Stimulated activated CD8-positive, alpha-beta memory T cell treated with anti-CD3 and anti-CD28 coated beads, Interleukin-4, amount 100 ng/mL, for 1 hour (primary cell): ENCODE measurements around the gene POMGNT2.
"Not testable (repeated sequence)": the region's sequence is repeated elsewhere in the genome, so short reads cannot be mapped to it uniquely, and the experiment has no call there.

Experiments used
- DNase-seq, 2 donors: peaks; one replicate each; pipeline ENCODE4 v3.0.0-alpha.2; 2020; ENCODE audit warnings: low read depth in 2 of 2, low spot score in 1 of 2

Gene POMGNT2

GRCh38 chr3:43048470-43048869, 57.4 kb downstream of the POMGNT2 start:
- DNase-seq = no peak

GRCh38 chr3:43046583-43046982, 59.3 kb downstream of the POMGNT2 start:
- DNase-seq = no peak

- not testable (repeated sequence) for DNase-seq
Measured at GRCh38 chr3:43045079-43045478, 60.8 kb downstream of the POMGNT2 start.

DNA sequence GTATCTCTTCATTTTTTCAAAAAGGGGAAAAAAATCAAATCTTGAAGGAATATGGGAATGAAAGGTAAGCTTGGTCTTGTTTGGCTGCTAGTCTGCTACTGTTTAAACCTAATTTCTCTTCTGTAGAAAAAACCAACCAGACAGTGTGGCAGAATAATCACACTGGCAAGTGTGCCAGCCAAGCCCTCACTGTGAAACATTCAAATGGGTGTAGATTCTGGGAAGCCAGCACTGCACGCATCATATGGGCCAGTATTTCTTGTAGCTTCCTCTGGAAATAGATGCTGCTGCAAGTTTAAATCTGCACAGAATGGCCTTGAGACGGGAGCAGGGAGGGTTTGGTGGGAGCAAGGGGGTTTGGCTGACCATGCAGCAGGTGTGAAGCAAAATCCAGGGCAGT, 62.1 kb downstream of the POMGNT2 start:
- no peak for DNase-seq

GRCh38 chr3:43043071-43043766, 62.7 kb downstream of the POMGNT2 start:
- DNase-seq = no peak

GRCh38 chr3:43041517-43041916, 64.4 kb downstream of the POMGNT2 start:
- no peak for DNase-seq

GRCh38 chr3:43038010-43038409, 67.9 kb downstream of the POMGNT2 start:
- DNase-seq = no peak

DNA sequence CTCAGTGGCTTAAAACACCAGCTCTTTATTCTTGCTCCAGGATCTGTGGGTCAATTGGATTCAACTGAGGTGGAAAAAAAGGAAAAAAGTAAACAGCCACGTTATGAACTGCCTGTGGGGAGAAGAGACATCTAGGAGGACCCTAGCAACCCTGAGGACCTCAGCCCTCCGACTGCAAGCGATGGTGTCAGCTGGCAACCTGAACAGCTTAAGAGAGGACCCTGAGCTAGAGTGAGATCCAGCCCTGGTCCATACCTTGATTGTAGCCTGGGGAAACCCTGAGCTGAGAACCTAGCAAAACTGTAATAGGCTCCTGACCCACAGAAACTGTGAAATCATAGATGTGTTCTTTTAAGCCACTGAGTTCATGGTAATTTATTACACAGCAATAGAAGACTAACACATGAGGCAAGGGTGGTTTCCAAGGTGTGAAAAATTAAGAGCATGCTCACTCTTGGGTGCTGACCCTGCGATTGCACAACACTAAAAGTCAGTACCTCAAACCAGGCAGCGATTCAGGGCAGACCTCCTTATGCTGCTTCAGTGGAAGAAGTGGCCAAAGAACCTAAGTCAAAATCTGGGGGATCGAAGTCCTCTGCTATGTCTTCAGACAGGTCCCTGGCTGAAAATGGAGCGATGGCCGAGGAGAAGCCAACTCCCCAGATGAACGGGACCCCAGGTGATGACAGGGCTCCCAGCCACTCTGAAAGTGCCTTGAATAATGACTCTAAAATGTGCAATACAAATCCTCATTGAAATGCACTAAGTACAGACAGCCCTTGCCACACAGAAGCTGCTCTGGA, 69.1 kb downstream of the POMGNT2 start:
- no peak for DNase-seq

DNA sequence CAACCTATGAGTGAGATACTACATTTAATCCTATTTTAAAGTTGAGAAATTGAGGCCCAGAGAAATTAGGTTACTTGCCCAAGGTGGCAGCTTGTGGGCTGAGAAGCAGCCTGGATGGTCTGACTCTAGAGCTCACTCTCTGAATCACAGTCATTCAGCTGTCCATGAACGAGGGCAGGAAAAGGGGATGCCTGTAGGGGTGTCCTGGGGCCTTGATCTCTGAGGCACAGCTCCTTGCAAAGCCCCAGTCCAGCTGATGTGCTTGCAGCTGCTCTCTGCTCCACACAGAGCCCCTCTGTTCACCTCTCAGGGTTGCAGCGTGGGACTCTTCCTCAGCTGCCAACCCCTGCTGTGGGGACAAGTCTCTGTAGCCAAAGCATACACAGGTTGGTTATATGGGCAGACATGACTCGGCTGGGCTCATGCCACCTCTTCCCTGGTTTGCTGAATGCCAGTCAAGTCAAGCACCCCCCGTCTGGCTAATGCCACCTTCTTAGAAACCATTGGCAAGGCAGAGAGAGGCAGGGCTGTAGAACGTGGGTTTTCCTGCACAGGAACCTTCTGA, 70.0 kb downstream of the POMGNT2 start:
- no peak for DNase-seq

GRCh38 chr3:43034911-43035310, 71.0 kb downstream of the POMGNT2 start:
- DNase-seq = no peak

- no peak for DNase-seq
Measured at GRCh38 chr3:43034200-43034599, 71.7 kb downstream of the POMGNT2 start.

DNA sequence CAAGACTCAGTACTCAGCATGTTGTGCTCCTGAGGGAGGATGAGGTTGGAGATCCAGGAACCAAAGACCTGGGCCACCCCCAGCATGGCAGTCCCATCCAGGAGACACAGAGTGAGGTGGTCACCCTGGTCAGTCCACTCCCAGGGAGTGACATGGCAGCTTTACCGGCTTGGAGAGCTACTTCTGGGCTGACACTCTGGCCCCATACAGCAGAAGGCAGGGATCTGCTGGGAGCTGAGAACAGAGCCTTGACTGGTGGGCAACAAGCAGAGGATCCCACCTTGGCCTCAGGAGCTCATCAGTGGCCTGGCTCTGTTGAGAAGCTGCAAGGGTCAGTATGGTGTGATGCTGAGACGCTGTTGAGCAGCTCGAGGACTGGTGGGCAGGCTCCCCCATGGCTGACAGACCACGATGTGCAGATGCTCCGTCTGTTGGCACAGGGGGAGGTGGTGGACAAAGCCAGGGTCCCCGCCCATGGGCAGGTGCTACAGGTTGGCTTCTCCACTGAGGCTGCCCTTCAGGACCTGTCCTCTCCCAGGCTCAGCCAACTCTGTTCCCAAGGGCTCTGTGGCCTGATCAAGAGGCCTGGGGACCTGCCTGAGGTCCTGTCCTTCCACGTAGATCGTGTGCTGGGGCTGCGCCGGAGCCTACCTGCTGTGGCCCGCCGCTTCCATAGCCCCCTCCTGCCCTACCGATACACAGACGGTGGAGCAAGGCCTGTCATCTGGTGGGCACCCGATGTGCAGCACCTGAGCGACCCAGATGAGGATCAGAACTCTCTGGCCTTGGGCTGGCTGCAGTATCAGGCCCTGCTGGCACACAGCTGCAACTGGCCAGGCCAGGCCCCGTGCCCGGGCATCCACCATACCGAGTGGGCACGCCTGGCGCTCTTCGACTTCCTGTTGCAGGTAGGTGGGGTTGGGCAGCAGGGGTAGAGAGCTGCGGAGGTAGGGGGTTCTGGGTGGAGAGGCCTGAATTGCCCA, 72.9 kb downstream of the POMGNT2 start:
- DNase-seq = no peak

DNA sequence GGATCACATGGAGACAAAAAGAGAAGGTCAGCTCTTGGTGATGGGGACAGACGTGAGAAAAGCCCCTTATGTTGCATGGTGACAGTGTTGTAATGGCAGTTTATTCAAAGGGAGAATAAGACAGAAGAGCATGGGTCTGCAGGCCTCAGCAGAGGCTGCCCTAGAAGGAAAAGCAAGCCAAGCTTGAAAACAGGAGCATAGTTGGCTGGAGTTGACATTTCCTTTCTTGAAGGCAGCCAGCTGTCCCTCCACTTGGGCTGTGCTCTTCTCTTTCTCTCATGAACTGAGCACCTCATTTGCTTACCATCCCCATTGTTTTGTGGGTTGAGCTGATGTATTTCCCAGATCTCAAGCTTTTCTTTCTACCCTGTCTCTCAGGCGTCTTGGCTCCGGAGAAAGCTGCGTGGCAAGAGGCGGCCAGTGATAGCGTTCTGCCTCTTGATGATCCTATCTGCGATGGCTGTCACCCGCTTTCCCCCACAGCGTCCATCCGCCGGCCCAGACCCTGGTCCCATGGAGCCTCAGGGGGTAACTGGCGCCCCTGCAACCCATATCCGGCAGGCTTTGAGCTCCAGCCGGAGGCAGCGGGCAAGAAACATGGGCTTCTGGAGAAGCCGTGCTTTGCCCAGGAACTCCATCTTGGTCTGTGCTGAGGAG, 73.9 kb downstream of the POMGNT2 start:
- no peak for DNase-seq

DNA sequence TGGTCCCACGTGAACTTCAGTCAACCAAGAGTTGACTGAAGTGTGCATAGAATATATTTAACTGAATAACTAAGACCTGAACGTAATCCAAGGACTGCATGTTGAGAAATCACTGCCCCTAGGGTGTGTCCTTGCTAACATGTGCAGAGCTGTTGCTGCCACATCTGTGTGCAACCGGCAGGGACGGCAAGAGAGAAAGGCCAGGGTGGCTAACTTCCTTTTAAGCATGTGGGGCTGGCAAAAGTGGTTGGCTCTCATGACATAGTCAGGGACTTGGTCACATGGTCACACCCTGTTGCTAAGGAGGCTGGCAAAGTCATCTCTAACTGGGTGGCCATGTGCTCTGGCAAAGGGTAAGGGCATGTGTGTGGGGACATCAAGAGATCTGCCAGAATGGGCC, 74.4 kb downstream of the POMGNT2 start:
- no peak for DNase-seq

- no peak for DNase-seq
Measured at GRCh38 chr3:43030162-43030935, 75.5 kb downstream of the POMGNT2 start.
